NCI-H1048 (cell line): ENCODE results near the gene RPTOR.

Source experiments
- DNase-seq: peaks from one replicate; lab custom pipeline; 2025; lab: John Stamatoyannopoulos, UW

The RPTOR gene

DNA sequence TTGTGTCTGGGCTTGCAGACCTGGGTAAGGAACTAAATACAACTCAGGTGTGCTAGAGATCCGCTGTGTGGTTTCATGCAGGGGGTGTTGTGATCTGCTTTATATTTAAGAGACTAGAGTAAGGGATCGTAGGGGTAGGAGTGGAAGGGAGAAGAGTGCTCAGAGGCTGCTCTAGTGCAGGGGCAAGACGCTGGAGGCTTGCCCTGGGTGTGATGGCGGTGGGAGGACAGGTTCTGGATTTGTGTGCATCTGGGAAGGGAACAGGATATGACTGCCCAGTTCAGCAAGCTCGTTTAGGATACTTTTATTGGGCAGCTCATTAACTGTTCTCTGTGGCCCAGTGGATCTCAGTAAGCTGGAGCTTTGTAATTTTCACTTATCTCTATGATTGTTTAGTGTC, 47.6 kb downstream of the RPTOR start:
- no peak for DNase-seq

DNA sequence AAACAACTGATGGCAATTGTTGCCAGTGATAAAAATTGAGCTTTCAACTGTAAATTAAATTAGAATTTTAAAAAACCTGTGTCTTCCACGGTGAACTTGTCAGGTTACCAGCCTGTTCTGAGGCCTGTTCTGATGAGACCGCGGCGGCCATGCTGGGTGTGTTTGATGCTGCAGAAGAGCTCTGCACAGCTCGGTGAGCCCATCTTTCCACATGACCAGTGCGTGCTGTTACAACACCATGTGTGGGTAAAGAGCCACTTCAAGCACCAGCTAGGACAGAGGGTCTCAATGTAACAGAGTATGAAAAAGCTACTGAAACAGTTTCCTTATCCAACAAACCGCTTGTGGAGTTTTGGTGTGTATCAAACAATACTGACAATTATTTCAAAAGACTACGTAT, 48.5 kb downstream of the RPTOR start:
- no peak for DNase-seq

DNA sequence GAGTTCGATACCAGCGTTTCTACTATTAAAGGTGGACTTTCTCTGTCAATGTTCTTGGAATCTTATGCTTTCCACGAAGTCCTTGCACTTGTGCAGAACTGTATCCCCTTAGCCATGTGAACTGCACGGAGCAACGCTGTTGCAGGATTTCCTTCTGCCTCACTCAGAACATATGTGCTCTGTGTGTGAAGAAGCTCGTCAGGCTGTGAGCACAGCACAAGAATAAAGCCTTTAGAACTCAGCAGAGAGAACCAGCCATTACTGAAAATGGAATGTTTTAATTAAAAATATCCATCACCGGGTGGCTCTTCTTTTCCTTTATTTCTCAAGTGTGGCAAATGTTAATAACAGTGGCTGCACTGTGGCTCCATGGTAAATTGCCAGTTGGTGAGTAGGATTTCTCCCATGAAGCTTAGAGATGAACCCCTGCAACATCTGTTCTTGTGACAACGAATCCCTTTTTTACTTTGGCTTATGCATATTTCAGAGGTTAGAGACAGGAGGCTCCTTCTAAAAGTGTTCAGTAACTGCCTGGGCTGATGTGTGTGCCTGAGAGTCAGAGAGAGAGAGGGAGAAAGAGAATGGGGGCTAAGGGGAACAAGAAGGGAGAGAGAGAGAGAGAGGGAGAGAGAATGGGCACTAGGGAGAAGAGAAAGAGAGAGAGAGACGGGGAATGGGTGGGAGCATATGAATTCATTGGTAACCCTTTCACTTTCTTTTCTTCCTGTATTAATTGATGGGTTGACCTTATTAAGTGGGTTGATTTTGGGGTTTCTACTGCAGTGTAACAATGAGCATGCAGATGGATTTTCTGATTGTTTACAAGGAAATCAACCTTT, 50.0 kb downstream of the RPTOR start:
- no peak for DNase-seq

DNA sequence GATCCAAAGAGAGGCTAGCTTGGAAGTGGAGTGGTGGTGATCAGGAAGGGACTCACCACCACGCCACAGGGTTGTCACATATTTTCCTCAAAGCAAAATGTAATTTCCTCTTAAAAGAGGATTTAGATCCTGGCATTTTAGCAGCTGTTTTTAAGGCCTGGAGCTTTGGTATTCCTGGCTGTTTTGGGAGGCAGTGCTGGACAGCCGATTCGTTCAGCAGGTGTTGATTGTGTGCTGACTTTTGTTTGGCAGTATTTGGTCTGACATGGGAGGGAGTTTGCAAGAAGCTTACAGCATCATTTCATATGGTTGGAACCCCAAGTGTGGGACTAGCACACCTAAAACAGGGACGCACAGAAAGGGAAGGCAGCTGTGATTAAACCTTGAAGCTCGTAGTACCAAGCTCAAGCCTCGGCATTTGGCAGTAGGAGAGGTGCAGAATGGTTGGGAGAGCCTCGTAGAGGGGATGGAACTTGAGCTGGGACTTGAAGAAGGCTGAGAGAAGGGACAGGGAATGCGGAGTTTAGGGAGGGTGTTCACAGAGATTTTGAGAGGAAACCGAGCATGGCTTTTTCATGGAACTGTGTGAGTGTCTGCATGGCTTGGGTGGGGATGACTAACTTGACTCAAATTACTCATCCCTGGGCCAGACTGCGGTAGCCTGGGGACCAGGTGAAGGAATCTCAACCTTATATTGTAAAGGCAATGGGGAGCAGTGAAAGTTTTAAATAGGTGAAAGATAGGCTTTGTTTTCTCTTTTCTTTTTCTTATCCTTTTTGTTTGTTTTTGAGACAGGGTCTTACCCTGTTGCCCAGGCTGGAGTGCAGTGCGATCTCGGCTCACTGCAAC, 52.3 kb downstream of the RPTOR start:
- DNase-seq, result no peak

DNA sequence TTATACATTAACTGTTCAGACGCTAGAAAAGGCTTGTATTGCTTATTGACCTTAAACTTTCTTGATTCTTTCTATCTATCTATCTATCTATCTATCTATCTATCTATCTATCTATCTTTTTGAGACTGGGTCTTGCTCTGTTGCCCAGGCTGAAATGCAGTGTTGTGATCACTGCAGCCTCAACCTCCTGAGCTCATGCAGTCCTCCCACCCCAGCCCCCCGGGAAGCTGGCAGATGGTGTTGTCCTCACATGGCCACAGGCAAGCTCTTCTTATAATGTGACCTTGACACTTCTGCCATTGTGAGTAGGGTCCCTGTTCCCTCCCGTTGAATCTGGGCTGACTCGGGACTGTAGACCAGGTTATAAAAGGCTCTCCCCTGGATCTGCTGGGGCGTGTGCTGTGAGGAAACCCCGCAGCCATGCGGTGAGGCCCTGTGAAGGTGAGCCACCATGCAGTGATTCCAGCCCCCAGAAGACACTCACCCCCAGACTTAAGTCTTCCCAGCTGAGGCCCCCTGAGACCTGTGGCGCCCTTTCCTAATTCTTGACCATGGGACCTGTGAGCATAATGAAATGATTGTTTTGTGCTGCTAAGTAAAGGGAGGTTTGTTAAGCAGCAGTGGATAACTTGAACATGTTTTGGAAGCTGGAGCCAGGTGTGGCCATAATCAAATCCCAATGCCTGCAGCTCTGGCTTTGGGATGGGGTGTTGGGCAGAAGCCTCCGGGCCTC, 54.3 kb downstream of the RPTOR start:
- DNase-seq, result no peak

DNA sequence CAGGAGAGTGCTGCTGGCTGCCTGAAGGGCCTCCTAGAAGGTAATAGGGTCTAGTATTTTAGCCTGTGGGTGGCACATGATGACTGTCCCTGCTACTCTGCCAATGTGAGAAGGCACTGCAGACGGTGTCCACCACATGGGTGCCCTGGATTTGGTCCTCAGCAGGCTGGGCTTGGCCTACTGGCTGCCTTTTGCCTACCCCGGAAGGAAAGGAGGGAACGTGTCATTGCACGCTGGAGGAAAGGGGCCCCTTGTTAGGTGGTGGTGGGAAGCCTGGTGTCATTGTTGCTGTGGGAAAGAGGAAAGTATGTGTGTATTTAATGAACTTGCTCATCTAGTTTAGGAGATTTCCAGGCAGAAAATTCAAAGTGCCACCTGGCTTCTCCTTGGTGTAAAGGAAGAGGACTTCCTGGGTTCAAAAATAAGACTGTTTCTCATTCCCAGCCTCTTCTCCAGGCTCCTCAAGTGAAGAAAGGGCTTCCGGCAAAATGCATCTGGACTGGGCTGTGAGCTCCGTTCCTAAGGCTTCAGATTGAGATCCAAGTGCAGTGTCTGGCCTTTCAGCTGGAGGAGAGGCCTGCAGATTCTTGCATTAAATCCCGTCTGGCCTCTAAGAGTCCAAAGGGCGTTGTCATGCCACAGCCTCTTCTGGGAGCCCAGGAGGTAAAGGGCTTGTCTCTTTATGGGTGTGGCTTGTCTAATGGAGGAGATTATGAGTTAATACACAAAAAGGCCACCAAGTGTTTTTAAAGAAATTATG, 55.1 kb downstream of the RPTOR start:
- DNase-seq, result no peak

DNA sequence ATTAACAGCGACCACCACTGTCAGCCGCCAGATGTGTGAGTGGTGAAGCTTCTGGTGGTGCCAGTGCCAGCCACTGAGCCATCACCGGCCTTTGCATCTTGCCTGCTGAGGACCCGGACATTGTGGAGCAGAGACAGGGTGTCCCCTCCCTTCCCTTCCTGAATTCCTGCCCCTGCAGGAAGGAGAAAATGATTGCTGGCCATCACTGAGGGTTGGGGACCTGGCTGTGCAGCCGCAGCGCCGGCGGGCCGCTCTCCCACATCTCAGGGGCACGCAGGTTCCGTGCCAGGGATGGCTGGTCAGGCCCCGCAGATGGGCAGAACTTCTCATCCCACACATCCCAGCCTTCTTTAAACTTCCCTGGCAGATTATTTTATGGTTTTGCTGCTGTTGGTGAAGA, 56.5 kb downstream of the RPTOR start:
- no peak for DNase-seq

DNA sequence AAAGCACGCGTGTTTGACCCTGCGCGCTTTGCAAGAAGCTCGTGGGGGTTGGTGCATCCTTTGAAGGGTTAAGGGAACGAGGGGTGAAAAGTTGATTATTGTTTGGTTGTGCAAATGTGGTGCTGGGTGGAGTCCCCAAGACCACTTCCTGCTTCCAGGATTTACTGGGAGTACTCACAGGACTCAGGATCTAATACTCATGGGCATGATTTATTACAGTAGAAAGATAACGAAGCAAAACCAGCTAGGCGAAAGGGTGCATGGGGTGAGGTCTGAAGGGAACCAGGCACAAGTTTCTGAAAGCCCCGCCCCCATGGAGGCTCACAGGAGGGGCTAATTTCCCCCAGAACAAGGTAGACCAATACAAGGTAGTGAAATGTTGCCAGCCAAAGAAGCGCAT, 58.8 kb downstream of the RPTOR start:
- no peak for DNase-seq

DNA sequence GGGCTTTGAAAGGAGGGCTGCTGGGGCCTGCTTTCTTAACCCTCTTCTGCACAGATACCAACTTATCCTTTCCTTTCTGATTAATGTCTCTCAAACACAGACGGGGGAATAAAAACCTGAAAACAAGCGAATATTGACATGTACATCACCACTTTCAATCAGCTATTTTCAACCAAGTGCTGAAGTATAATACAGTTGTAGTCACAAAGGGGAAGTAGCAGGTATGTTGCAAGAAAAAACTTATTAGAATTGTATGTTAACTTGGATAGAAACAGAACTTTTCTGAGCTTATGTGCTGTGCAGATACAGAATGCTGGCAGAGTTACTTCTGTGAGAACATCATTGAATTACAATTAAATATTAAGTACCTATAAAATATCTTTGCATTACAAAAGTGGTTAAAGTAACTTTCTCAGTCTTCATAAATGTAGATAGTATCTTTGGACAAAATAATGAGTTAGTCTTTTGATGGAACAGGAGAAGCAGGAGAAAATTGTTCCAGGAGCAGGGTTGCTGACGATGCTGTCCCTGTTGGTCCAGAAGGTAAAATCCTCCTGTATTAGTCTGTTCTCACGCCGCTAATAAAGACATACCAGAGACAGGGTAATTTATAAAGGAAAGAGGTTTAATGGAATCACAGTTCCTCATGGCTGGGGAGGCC, 59.5 kb downstream of the RPTOR start:
- DNase-seq, result no peak

DNA sequence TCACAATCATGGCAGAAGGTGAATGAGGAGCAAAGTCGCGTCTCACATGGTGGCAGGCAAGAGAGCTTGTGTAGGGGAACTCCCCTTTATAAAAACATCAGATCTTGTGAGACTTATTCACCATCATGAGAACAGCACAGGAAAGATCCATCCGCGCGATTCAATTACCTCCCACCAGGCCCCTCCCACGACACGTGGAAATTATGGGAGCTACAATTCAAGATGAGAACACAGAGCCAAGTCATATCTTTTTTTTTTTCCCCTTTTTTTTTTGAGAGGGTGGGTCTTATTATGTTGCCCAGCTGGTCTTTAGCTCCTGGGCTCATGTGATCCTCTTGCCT, 60.0 kb downstream of the RPTOR start:
- no peak for DNase-seq

DNA sequence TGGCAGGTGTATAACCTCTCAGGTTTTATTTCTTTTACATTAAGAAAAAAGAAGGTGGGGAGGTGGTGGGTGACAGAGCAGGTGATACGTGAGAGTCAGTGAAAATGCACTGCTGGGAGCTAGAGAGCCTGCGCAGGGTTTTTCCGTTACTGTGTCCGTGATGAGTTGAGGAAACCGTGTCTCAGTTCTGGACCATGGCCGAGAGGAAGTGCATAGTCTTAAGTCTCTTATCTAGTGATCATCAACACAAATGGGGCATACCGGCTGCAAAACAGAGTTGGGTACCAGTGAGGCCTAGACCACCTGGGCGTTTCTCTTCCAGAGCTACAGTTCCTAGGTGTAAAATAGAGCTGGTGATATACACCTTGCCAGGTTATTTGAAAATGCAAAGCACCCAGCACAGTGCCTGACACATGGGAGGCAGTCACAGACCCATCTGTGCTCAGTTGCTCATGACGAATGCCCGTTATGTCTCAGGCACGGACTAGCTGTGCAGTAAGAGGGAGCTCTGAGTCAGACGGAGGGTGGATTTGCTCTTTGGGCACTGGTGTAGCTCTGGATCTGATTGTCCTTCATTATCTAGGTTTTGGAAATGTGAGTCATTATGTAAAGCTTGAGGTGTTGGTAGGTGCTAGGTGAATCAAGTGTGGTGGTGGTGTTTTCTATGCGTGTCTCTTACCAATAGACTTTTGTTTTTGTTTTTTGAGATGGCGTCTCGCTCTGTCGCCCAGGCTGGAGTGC, 60.9 kb downstream of the RPTOR start:
- DNase-seq, result no peak

DNA sequence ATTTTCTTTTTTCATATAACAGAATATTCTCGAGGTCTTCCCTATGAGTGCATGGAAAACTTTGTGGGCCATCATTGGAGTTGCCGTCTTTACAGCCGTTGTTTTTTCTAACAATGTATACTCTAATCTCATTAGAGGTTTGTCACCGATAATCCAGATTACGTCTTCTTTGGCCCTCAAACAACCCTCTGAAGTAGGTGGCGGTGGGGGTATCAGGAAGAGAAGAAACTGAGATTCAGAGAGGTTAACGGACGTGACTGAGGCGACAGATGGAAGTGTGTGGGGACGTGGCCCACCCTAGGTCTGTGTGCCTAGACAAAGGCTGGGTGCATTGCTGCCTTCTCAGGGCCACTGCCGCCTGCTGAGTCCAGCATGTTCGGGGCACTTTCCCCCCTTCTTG, 63.7 kb downstream of the RPTOR start:
- DNase-seq, result no peak

DNA sequence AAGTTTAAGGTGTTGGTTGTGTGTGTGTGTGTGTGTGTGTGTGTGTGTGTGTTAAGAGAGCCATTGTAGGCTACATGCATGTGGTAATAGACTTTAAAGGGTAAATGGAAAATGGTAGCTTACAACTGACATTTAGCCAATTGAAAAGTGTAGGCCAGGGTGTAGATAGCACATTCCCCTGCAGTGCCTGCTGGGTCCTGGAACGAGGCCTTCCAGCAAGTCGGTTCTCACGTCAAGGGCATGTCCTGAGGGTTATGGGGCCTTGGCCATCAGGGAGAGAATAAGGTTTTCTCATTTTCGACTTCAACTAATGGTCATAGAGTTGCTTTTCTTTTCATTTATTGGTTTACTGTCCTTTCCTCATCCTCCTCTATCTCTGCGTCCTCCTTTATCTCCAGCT, 65.1 kb downstream of the RPTOR start:
- DNase-seq, result no peak

DNA sequence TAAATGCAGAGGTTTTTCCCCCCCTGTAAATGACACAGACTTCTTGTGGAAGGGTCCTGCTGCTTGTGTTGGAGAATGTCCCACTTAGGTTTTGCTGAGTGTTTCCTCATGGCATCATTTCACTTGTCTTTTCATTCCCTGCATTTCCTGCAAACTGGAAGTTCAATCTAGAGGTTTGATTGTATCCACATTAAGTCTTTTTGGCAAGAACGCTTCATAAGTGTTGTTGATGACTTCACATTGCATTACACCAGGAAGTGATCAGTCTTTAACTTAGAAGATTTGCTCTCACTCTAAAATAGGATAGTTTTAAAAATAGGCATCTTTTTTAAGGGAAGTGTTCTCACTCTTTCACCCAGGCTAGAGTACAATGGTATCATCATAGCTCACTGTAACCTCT, 67.2 kb downstream of the RPTOR start:
- DNase-seq, result no peak

DNA sequence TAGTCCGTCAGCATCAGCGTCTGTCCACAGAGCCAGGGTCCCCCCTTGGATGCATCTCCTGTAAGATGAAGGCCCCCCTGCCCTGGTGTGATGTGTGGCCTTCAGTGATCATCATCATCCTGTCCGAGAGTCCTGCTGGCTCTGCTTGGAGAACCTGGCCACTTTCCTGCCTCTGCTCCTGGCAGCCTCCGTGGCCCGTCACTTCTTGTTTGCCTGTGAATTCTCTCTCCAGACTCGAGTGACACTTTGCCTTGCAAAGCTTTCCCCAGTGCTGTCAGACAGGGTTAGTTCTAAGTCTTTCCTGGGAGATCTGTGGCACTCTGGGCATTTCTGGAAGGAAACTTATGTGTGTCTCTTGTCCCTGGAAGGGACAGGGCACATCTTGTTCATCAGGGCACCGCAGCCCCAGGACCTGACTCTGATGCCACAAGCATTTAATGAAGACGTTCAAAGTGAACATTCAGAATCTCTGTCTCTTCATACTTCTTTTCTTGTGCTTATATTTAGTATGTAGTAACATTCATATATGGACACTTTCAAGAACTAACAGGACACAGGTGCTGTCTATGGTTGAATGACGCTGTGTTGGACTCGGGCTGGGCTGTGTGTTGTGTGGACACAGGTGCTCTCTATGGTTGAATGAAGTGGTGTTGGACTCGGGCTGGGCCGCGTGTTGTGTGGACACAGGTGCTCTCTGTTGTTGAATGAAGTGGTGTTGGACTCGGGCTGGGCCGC, 68.5 kb downstream of the RPTOR start:
- no peak for DNase-seq

DNA sequence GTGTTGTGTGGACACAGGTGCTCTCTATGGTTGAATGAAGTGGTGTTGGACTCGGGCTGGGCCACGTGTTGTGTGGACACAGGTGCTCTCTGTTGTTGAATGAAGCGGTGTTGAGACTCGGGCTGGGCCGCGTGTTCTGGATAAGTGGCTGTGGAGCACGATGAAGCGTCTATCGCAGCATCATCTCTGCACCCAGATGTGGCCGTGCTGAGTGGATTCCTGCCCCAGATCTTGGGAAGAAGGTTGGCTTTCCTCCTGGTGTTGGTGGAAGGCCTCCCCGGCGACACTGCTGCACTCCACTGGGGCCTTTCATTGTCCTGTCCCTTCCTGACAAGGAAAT, 69.1 kb downstream of the RPTOR start:
- DNase-seq, result no peak

DNA sequence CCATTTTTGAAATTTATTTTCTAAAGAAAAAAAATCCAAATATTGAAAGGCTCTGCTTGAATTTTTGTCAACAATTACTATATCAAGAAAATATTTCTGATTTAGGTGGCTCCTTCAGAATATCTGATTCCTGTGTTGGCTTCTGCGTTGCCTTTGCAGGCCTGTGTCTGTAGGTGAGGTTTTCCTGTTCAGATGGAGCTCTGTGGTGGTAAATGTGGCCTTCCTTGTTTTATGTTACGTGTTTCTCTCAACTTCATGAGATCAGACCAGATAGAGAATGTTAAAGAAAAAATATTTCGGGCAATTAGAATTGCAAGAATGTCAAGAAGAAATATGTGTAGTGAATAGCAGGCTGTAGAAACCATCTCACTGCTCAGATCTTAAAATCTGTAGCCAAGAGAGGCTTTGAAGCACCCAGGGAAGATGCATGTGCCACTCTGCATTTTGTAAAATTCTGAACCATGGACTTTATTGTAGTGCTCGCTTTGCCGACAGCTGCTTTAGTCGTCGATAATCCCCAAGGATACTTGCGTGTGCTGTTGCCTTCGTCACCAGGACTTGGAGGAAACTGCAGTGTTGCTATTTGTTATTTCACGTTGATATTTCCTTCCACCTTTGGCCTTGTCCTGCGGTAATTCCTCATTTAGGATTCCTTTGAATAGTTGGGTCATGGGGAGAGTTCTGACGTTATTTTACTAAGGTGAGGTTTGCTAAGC, 69.9 kb downstream of the RPTOR start:
- DNase-seq, result no peak

DNA sequence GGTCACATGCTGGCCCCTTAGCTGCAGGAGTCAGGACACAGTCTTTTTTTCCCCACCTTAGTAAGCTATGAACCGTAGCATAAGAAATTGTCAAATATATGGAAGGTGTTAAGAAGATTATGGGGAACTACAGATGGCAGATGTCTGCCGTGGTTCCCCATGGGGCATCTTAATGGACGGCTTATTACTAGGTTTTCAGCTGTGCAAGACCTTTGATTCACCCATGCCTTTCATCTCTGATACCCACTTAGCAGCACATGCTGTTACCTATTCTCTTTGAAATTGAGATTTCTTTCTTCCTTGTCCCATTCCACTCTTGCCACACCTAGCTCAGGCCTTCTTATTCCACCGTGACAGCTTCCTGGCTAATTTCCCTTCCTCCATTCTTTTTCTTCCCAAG, 70.7 kb downstream of the RPTOR start:
- DNase-seq, result no peak

DNA sequence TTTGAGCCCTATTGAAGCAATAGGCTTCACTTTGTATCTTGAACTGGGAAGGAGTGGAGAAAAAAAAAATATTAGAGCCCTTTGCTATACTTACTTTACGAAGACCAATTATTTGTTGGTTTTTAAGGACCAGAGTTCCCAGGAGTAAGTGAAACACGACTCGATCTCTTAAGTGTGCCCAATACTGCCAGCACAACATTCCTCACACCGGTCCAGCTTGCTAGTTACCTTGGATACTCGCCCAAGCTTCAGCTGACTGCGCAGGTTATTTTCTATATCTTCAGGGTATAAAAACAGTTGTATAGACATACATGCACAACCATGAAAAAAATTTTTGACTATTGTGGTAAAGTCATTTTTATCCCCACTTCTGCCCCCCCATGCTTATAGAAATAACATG, 72.1 kb downstream of the RPTOR start:
- DNase-seq, result no peak

DNA sequence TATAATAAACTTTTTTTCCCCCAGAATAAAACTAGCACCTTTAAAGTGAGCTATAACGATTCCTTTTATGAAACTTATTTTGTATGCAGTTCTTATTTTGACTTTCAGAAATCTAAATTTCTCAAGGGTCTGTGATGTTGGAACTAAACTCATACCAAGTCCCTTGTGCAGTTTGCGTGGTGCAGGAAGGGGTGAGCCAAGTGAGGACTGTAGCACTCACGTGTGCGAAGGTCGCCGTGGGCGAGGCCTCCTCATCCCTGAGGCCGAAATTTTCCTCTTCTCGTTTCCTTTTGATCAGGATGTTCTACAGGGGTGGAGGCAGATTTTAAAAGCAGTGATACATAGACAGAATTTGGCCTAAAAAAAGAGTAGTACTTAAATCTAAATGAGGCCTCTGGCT, 73.7 kb downstream of the RPTOR start:
- DNase-seq, result no peak
